ENCODE data around the gene PEF1. TPM values are rescaled to one million over a fixed set of nuclear protein-coding genes. Genes with fewer than 3 reads are reported as not detected.

PEF1 gene
- total and polyA plus RNA-seq, 2 of the 8 experiments (the other 6 are each of a cell fraction or from before 2014, with no cell fraction given), result 35.2 to 69.2 TPM

DNA sequence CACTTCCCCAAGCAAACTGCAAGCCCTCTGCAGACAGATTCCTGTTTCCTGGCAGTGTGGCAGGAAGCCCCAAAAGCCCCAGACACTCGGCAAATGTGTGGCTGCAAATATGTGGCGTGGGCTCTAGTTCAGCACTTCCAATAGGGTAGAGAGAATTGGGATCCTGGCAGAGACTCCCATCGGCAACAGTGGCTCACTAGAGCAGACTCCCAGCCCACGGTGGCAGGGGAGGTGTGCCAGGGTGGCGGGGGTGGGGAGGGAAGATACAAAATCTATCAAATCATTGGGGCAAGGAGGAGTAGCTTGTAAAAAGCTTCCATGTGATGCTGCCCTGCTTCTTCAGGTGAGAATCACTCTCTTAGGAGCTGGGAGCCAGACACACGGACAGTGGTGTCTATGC, 33.3 kb upstream of the PEF1 start:
- no peaks in the 10 kb centered on the region for H3K27me3 ChIP-seq (replicated peaks in 1 of 4; ENCODE audit: control insufficient read depth in 3 of 4, extremely low read depth in 1 of 4, insufficient read depth in 3 of 4, low read length in 3 of 4)
- no peak overlapping the region for H2BK120ac ChIP-seq (replicated peaks; ENCODE audit: low read depth, low read length)
- POLR2A ChIA-PET (ENCODE audit: partially characterized antibody), result interaction anchor here (1.3 to 2.0 kb wide), 2 partner anchors 11 to 14 kb away, joined by 5 to 6 read pairs; no protein-coding TSS in a partner anchor
- no peak overlapping the region for H4K91ac ChIP-seq (replicated peaks; ENCODE audit: insufficient read length, low read length)
- no peak overlapping the region for H4K5ac ChIP-seq (ENCODE audit: insufficient read length, low read depth, low read length)
- H3K4me3 ChIP-seq (ENCODE audit: extremely low read depth in 1 of 4, insufficient read depth in 2 of 4, low read depth in 3 of 4, low read length in 4 of 4), result no peak overlapping the region
- H3K9ac ChIP-seq (replicated peaks in 1 of 4; ENCODE audit: extremely low read depth in 1 of 4, low read depth in 3 of 4, low read length in 3 of 4), result no peak overlapping the region
- DNase-seq (ENCODE audit: low read depth in 1 of 2, low spot score in 2 of 2), result no peak
- no peaks in the 10 kb centered on the region for H3K79me2 ChIP-seq (ENCODE audit: control insufficient read depth in 1 of 2, insufficient read depth in 2 of 2, low read length in 2 of 2)
- no peak overlapping the region for H2BK15ac ChIP-seq (ENCODE audit: low read length)
- no peak overlapping the region for H3K18ac ChIP-seq (ENCODE audit: extremely low read depth, low read length)
- no peaks in the 10 kb centered on the region for H3K4me1 ChIP-seq (replicated peaks in 1 of 4; ENCODE audit: control insufficient read depth in 3 of 4, insufficient read depth in 4 of 4, low read length in 3 of 4)
- H3K36me3 ChIP-seq (ENCODE audit: control insufficient read depth in 2 of 4, insufficient read depth in 4 of 4, low read length in 3 of 4), result no peaks in the 10 kb centered on the region
- peaks cover 0 to 1% of the 10 kb centered on the region in 2 experiments for H4K20me1 ChIP-seq (replicated peaks in 1 of 2; ENCODE audit: control insufficient read depth in 1 of 2, insufficient read depth in 2 of 2, low read length in 2 of 2)
- H2BK12ac ChIP-seq (ENCODE audit: low read depth, low read length), result no peak overlapping the region
- CTCF ChIA-PET (ENCODE audit: partially characterized antibody), result interaction anchor here (1.0 to 24.1 kb wide), 12 partner anchors 8 to 111 kb away, joined by 3 to 370 read pairs (median 6); partner anchors contain the start of gene COL16A1
- no peaks in the 10 kb centered on the region for H3K9me3 ChIP-seq (ENCODE audit: insufficient read depth in 2 of 2, low read depth in 1 of 2, low read length in 1 of 2)
- H2AK5ac ChIP-seq (ENCODE audit: low read depth, low read length), result no peak overlapping the region
- no peak overlapping the region for H2BK20ac ChIP-seq (ENCODE audit: low read length)
- no peak overlapping the region for H3K23ac ChIP-seq (ENCODE audit: insufficient read length)
- H3K4me2 ChIP-seq (ENCODE audit: insufficient read depth in 1 of 2, low read depth in 2 of 2, low read length in 2 of 2), result no peak overlapping the region
- no peak for TF ChIP-seq CREB1 (IDR thresholded peaks at IDR 0.05)
- no peak for TF ChIP-seq RFX5 (IDR thresholded peaks at IDR 0.05; ENCODE audit: borderline replicate concordance, low read depth, low read length)
- TF ChIP-seq, protein P1, sequence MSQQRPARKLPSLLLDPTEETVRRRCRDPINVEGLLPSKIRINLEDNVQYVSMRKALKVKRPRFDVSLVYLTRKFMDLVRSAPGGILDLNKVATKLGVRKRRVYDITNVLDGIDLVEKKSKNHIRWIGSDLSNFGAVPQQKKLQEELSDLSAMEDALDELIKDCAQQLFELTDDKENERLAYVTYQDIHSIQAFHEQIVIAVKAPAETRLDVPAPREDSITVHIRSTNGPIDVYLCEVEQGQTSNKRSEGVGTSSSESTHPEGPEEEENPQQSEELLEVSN (IDR thresholded peaks at IDR 0.05), result no peak
- TF ChIP-seq TCF12 (IDR thresholded peaks at IDR 0.05; ENCODE audit: low read depth, low read length), result no peak
- TF ChIP-seq, protein P2, sequence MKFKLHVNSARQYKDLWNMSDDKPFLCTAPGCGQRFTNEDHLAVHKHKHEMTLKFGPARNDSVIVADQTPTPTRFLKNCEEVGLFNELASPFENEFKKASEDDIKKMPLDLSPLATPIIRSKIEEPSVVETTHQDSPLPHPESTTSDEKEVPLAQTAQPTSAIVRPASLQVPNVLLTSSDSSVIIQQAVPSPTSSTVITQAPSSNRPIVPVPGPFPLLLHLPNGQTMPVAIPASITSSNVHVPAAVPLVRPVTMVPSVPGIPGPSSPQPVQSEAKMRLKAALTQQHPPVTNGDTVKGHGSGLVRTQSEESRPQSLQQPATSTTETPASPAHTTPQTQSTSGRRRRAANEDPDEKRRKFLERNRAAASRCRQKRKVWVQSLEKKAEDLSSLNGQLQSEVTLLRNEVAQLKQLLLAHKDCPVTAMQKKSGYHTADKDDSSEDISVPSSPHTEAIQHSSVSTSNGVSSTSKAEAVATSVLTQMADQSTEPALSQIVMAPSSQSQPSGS (IDR thresholded peaks at IDR 0.05; ENCODE audit: low read length), result no peak
- TF ChIP-seq BRCA1 (IDR thresholded peaks at IDR 0.05; ENCODE audit: low read depth, low read length), result no peak
- TF ChIP-seq POLR2A (IDR thresholded peaks at IDR 0.05; ENCODE audit: control extremely low read depth in 1 of 2, low read depth in 2 of 2, low read length in 2 of 2), result no peak
- no peak for TF ChIP-seq RXRA (IDR thresholded peaks at IDR 0.05; ENCODE audit: insufficient read depth, low read depth, low read length)
- no peak for TF ChIP-seq TEAD4 (IDR thresholded peaks at IDR 0.05; ENCODE audit: low read depth, low read length)
- no peaks in the 10 kb centered on the region for H3K23me2 ChIP-seq (ENCODE audit: low read depth, low read length)
- H3K56ac ChIP-seq (replicated peaks; ENCODE audit: insufficient read length, low read depth, low read length), result no peak overlapping the region
- no peak overlapping the region for H2AFZ ChIP-seq (ENCODE audit: low read length)
- 82% methylated on average over 6 of the region's 6 CpGs; no CpG with 5 or more reads in 1 of the 2 experiments for WGBS, 2 experiments (ENCODE audit: extremely low coverage in 1 of 2, insufficient coverage in 1 of 2, insufficient read length in 1 of 2, insufficient replicate concordance in 2 of 2, low coverage in 1 of 2, low lambda C conversion rate in 2 of 2, missing lambda C conversion rate in 1 of 2)
- H3K14ac ChIP-seq (ENCODE audit: insufficient read length), result no peak overlapping the region
- H4K8ac ChIP-seq (ENCODE audit: extremely low read depth, insufficient read depth, low read length), result no peak overlapping the region
- no peak overlapping the region for H3K27ac ChIP-seq (ENCODE audit: low read depth, low read length)
- H3K79me1 ChIP-seq (ENCODE audit: low read depth, low read length), result no peaks in the 10 kb centered on the region
- H3K4ac ChIP-seq (replicated peaks; ENCODE audit: insufficient read length, low read depth, low read length), result no peak overlapping the region
- no peak for FAIRE-seq
- no peak overlapping the region for H2BK5ac ChIP-seq (ENCODE audit: low read depth, low read length)
